GM23338 (cell line): ENCODE measurements around the gene SMAP2. TPM values are rescaled to one million over a fixed set of nuclear protein-coding genes. Genes with fewer than 3 reads are reported as not detected.

Experiments used
- ATAC-seq: fragments of 200-7000 bp; cut with Tn5 transposase; 3 replicates; pipeline ENCODE4 v1.9.1; 2020
- DNase-seq: peaks from one replicate; pipeline ENCODE4 v3.0.0-alpha.2; 2015; ENCODE audit warnings: low spot score
- H2AFZ ChIP-seq: fragments of 200-600 bp; sonication (generic); 2 replicates; pipeline ENCODE4 v1.8.0; 2016; ENCODE audit warnings: antibody characterized with exemption, mild to moderate bottlenecking, moderate library complexity
- H3F3A ChIP-seq: fragments of 200-600 bp; sonication (generic); replicated peaks from 2 replicates; pipeline ENCODE4 v1.8.0; 2017; ENCODE audit warnings: antibody characterized with exemption, mixed run types, low read depth
- H3K27ac ChIP-seq: fragments of 200-600 bp; sonication (generic); 2 replicates; pipeline ENCODE4 v1.6.1; 2016; ENCODE audit warnings: low read depth
- H3K27me3 ChIP-seq: fragments of 200-600 bp; sonication (generic); 2 replicates; pipeline ENCODE4 v1.8.0; 2016; ENCODE audit warnings: mild to moderate bottlenecking, mixed run types, moderate library complexity; ENCODE audit not compliant: insufficient read depth
- H3K36me3 ChIP-seq: fragments of 200-600 bp; sonication (generic); 2 replicates; pipeline ENCODE4 v1.8.0; 2016; ENCODE audit warnings: mild to moderate bottlenecking; ENCODE audit not compliant: insufficient read depth
- H3K4me1 ChIP-seq: fragments of 200-600 bp; sonication (generic); 2 replicates; pipeline ENCODE4 v1.8.0; 2016; ENCODE audit warnings: mild to moderate bottlenecking, moderate library complexity; ENCODE audit not compliant: insufficient read depth
- H3K4me2 ChIP-seq: fragments of 200-600 bp; sonication (generic); 2 replicates; pipeline ENCODE4 v1.7.1; 2017; ENCODE audit warnings: mixed run types
- H3K4me3 ChIP-seq: fragments of 200-600 bp; sonication (generic); 2 replicates; pipeline ENCODE4 v1.6.1; 2016; ENCODE audit warnings: mixed run types
- H3K79me2 ChIP-seq: fragments of 200-600 bp; sonication (generic); replicated peaks from 2 replicates; pipeline ENCODE4 v1.8.0; 2017; ENCODE audit warnings: mild to moderate bottlenecking; ENCODE audit not compliant: insufficient read depth
- H3K9me2 ChIP-seq: fragments of 200-600 bp; sonication (generic); 2 replicates; pipeline ENCODE4 v1.8.0; 2017; ENCODE audit not compliant: insufficient read depth
- H4K20me1 ChIP-seq: fragments of 200-600 bp; sonication (generic); replicated peaks from 2 replicates; pipeline ENCODE4 v1.8.0; 2017; ENCODE audit warnings: mild to moderate bottlenecking; ENCODE audit not compliant: insufficient read depth
- H3K27ac Mint-ChIP-seq: 2 replicates; pipeline ENCODE4 v1.8.0; 2020; ENCODE audit warnings: inconsistent platforms, mild to moderate bottlenecking, moderate library complexity, mixed read lengths
- H3K27me3 Mint-ChIP-seq: 3 replicates; pipeline ENCODE4 v1.8.0; 2022; ENCODE audit warnings: low read depth, mild to moderate bottlenecking, moderate library complexity, mixed read lengths, inconsistent platforms; ENCODE audit not compliant: insufficient read depth, poor library complexity
- H3K36me3 Mint-ChIP-seq: 3 replicates; pipeline ENCODE4 v1.8.0; 2021; ENCODE audit warnings: low read depth, mild to moderate bottlenecking, inconsistent platforms, moderate library complexity, mixed read lengths
- H3K4me1 Mint-ChIP-seq: 3 replicates; pipeline ENCODE4 v1.8.0; 2020; ENCODE audit warnings: mild to moderate bottlenecking, inconsistent platforms, mixed read lengths
- H3K4me3 Mint-ChIP-seq: 3 replicates; pipeline ENCODE4 v1.8.0; 2021; ENCODE audit warnings: moderate library complexity, mild to moderate bottlenecking, inconsistent platforms, mixed read lengths
- H3K9me3 Mint-ChIP-seq: 3 replicates; pipeline ENCODE4 v1.8.0; 2020; ENCODE audit warnings: moderate library complexity, mild to moderate bottlenecking, inconsistent platforms, mixed read lengths
- CREB1 ChIP-seq: fragments of 250-450 bp; sonication (Bioruptor Pico); IDR thresholded peaks from 2 replicates; pipeline ENCODE4 v1.5.0; 2020; ENCODE audit warnings: low read depth, mild to moderate bottlenecking, moderate library complexity
- EZH2 ChIP-seq: fragments of 200-600 bp; sonication (generic); IDR thresholded peaks from one replicate; pipeline ENCODE4 v1.8.0; 2017; ENCODE audit warnings: antibody characterized with exemption, mild to moderate bottlenecking, low read depth; ENCODE audit not compliant: unreplicated experiment
- EZH2phosphoT487 ChIP-seq: fragments of 200-600 bp; sonication (generic); IDR thresholded peaks from one replicate; pipeline ENCODE4 v1.8.1; 2018; ENCODE audit warnings: antibody characterized with exemption; ENCODE audit not compliant: unreplicated experiment
- JUNB ChIP-seq: IDR thresholded peaks from one replicate; pipeline ENCODE4 v1.6.1; 2016; ENCODE audit warnings: antibody characterized with exemption; ENCODE audit not compliant: unreplicated experiment
- NANOG ChIP-seq: IDR thresholded peaks from 2 replicates; pipeline ENCODE4 v1.6.1; 2016; ENCODE audit warnings: antibody characterized with exemption, borderline replicate concordance
- POLR2AphosphoS5 ChIP-seq: IDR thresholded peaks from 2 replicates; pipeline ENCODE4 v1.6.1; 2016; ENCODE audit warnings: antibody characterized with exemption, low read depth
- STAT1 ChIP-seq: IDR thresholded peaks from one replicate; pipeline ENCODE4 v1.6.1; 2016; ENCODE audit warnings: antibody characterized with exemption; ENCODE audit not compliant: unreplicated experiment
- ZNF114 ChIP-seq: fragments of 250-450 bp; sonication (Bioruptor Pico); IDR thresholded peaks from 2 replicates; pipeline ENCODE4 v1.5.0; 2020; ENCODE audit warnings: mild to moderate bottlenecking, moderate library complexity
- ZNF331 ChIP-seq: fragments of 250-450 bp; sonication (Bioruptor Pico); IDR thresholded peaks from 2 replicates; pipeline ENCODE4 v1.5.0; 2020; ENCODE audit warnings: low read depth, mild to moderate bottlenecking, moderate library complexity
- polyA plus RNA-seq: library from polyadenylated mRNA; unstranded; fragments of >200 nt; fragmentation: Nextera tagmentation; extraction: Ambion mirVana; gene quantifications from 2 replicates; pipeline ENCODE4 v1.2.1, GENCODE V29; 2016
- total RNA-seq: library from RNA; depleted of rRNA; stranded (reverse); fragments of >200 nt; shearing (Covaris generic); gene quantifications from 2 replicates; pipeline ENCODE4 v1.2.3, GENCODE V29; 2014
- TF ChIP-seq, protein P1 (sequence below), 2 experiments: fragments of 200-600 bp in 1 of 2; sonication (generic) in 1 of 2; conservative IDR thresholded peaks; 2 replicates each; pipeline versions ENCODE4 v1.5.1 to v1.6.1; 2016 to 2017; ENCODE audit warnings: antibody characterized with exemption in 2 of 2, low read depth in 2 of 2, mild to moderate bottlenecking in 2 of 2, moderate library complexity in 1 of 2
- TF ChIP-seq, protein P2 (sequence below): fragments of 250-450 bp; sonication (Bioruptor Pico); IDR thresholded peaks from 2 replicates; pipeline ENCODE4 v1.5.0; 2020; ENCODE audit warnings: mild to moderate bottlenecking, moderate library complexity
- TF ChIP-seq, protein P3 (sequence below): IDR thresholded peaks from one replicate; pipeline ENCODE4 v1.6.1; 2018; ENCODE audit warnings: antibody characterized with exemption; ENCODE audit not compliant: unreplicated experiment
- TF ChIP-seq, protein P4 (sequence below): IDR thresholded peaks from 2 replicates; pipeline ENCODE4 v1.6.1; 2016; ENCODE audit warnings: antibody characterized with exemption

Gene SMAP2
- total and polyA plus RNA-seq, 2 experiments from 2014 or later, result 2.9 to 4.8 TPM

DNA sequence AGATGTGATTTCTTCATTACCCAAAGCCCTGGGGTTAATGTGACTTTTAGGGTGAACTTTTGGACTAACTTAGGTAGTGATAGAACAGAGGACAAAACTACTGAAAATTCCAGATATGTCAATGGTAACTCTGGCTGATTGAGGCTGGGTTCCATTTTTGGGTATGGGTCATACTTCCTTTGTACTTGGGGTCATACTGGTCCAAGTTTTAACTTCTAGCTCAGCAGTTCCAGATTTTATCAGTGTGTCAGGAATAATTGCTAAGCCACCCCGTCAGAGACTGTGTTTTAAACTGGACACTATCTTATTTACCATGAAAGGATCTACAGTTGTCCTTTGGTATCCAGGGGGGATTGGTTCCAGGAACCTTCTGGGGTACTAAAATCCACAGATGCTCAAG, 4.0 kb downstream of the SMAP2 start:
- Histone ChIP-seq H3K4me3 (no peak overlapping the region), H3K4me2 (no peak overlapping the region), H3F3A (no peaks in the 10 kb centered on the region), H3K9me2 (no peaks in the 10 kb centered on the region), H3K36me3 (no peaks in the 10 kb centered on the region), H3K4me1 (peaks cover 8% of the 10 kb centered on the region), H3K27me3 (peaks cover 12% of the 10 kb centered on the region), H4K20me1 (peaks cover 6% of the 10 kb centered on the region; the same call in 1 of the 2 replicates), H3K27ac (no peak overlapping the region), H2AFZ (no peak overlapping the region), H3K79me2 (no peaks in the 10 kb centered on the region; the same call in none of the 2 replicates)
- peaks cover 5% of the 10 kb centered on the region for H3K27me3 Mint-ChIP-seq
- H3K9me3 Mint-ChIP-seq, result no peaks in the 10 kb centered on the region; the same call in 2 of the 3 replicates
- H3K36me3 Mint-ChIP-seq, result no peaks in the 10 kb centered on the region; the same call in 2 of the 3 replicates
- ATAC-seq, result no peak
- H3K4me3 Mint-ChIP-seq, result no peak overlapping the region
- TF ChIP-seq NANOG (no peak), ZNF331 (CRISPR knock-in tag) (no peak), JUNB (no peak), CREB1 (CRISPR knock-in tag) (no peak), POLR2AphosphoS5 (no peak), EZH2phosphoT487 (no peak), ZNF114 (CRISPR knock-in tag) (no peak), EZH2 (no peak), STAT1 (no peak)
- TF ChIP-seq, protein P1, sequence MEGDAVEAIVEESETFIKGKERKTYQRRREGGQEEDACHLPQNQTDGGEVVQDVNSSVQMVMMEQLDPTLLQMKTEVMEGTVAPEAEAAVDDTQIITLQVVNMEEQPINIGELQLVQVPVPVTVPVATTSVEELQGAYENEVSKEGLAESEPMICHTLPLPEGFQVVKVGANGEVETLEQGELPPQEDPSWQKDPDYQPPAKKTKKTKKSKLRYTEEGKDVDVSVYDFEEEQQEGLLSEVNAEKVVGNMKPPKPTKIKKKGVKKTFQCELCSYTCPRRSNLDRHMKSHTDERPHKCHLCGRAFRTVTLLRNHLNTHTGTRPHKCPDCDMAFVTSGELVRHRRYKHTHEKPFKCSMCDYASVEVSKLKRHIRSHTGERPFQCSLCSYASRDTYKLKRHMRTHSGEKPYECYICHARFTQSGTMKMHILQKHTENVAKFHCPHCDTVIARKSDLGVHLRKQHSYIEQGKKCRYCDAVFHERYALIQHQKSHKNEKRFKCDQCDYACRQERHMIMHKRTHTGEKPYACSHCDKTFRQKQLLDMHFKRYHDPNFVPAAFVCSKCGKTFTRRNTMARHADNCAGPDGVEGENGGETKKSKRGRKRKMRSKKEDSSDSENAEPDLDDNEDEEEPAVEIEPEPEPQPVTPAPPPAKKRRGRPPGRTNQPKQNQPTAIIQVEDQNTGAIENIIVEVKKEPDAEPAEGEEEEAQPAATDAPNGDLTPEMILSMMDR (conservative IDR thresholded peaks at IDR 0.05; ENCODE audit: low read depth in 2 of 2), result no peak
- TF ChIP-seq, protein P2, sequence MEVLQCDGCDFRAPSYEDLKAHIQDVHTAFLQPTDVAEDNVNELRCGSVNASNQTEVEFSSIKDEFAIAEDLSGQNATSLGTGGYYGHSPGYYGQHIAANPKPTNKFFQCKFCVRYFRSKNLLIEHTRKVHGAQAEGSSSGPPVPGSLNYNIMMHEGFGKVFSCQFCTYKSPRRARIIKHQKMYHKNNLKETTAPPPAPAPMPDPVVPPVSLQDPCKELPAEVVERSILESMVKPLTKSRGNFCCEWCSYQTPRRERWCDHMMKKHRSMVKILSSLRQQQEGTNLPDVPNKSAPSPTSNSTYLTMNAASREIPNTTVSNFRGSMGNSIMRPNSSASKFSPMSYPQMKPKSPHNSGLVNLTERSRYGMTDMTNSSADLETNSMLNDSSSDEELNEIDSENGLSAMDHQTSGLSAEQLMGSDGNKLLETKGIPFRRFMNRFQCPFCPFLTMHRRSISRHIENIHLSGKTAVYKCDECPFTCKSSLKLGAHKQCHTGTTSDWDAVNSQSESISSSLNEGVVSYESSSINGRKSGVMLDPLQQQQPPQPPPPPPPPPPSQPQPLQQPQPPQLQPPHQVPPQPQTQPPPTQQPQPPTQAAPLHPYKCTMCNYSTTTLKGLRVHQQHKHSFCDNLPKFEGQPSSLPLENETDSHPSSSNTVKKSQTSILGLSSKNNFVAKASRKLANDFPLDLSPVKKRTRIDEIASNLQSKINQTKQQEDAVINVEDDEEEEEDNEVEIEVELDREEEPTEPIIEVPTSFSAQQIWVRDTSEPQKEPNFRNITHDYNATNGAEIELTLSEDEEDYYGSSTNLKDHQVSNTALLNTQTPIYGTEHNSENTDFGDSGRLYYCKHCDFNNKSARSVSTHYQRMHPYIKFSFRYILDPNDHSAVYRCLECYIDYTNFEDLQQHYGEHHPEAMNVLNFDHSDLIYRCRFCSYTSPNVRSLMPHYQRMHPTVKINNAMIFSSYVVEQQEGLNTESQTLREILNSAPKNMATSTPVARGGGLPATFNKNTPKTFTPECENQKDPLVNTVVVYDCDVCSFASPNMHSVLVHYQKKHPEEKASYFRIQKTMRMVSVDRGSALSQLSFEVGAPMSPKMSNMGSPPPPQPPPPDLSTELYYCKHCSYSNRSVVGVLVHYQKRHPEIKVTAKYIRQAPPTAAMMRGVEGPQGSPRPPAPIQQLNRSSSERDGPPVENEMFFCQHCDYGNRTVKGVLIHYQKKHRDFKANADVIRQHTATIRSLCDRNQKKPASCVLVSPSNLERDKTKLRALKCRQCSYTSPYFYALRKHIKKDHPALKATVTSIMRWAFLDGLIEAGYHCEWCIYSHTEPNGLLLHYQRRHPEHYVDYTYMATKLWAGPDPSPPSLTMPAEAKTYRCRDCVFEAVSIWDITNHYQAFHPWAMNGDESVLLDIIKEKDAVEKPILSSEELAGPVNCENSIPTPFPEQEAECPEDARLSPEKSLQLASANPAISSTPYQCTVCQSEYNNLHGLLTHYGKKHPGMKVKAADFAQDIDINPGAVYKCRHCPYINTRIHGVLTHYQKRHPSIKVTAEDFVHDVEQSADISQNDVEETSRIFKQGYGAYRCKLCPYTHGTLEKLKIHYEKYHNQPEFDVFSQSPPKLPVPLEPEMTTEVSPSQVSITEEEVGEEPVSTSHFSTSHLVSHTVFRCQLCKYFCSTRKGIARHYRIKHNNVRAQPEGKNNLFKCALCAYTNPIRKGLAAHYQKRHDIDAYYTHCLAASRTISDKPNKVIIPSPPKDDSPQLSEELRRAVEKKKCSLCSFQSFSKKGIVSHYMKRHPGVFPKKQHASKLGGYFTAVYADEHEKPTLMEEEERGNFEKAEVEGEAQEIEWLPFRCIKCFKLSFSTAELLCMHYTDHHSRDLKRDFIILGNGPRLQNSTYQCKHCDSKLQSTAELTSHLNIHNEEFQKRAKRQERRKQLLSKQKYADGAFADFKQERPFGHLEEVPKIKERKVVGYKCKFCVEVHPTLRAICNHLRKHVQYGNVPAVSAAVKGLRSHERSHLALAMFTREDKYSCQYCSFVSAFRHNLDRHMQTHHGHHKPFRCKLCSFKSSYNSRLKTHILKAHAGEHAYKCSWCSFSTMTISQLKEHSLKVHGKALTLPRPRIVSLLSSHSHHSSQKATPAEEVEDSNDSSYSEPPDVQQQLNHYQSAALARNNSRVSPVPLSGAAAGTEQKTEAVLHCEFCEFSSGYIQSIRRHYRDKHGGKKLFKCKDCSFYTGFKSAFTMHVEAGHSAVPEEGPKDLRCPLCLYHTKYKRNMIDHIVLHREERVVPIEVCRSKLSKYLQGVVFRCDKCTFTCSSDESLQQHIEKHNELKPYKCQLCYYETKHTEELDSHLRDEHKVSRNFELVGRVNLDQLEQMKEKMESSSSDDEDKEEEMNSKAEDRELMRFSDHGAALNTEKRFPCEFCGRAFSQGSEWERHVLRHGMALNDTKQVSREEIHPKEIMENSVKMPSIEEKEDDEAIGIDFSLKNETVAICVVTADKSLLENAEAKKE (CRISPR knock-in tag), result no peak
- TF ChIP-seq, protein P3, sequence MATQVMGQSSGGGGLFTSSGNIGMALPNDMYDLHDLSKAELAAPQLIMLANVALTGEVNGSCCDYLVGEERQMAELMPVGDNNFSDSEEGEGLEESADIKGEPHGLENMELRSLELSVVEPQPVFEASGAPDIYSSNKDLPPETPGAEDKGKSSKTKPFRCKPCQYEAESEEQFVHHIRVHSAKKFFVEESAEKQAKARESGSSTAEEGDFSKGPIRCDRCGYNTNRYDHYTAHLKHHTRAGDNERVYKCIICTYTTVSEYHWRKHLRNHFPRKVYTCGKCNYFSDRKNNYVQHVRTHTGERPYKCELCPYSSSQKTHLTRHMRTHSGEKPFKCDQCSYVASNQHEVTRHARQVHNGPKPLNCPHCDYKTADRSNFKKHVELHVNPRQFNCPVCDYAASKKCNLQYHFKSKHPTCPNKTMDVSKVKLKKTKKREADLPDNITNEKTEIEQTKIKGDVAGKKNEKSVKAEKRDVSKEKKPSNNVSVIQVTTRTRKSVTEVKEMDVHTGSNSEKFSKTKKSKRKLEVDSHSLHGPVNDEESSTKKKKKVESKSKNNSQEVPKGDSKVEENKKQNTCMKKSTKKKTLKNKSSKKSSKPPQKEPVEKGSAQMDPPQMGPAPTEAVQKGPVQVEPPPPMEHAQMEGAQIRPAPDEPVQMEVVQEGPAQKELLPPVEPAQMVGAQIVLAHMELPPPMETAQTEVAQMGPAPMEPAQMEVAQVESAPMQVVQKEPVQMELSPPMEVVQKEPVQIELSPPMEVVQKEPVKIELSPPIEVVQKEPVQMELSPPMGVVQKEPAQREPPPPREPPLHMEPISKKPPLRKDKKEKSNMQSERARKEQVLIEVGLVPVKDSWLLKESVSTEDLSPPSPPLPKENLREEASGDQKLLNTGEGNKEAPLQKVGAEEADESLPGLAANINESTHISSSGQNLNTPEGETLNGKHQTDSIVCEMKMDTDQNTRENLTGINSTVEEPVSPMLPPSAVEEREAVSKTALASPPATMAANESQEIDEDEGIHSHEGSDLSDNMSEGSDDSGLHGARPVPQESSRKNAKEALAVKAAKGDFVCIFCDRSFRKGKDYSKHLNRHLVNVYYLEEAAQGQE, result no peak
- TF ChIP-seq, protein P4, sequence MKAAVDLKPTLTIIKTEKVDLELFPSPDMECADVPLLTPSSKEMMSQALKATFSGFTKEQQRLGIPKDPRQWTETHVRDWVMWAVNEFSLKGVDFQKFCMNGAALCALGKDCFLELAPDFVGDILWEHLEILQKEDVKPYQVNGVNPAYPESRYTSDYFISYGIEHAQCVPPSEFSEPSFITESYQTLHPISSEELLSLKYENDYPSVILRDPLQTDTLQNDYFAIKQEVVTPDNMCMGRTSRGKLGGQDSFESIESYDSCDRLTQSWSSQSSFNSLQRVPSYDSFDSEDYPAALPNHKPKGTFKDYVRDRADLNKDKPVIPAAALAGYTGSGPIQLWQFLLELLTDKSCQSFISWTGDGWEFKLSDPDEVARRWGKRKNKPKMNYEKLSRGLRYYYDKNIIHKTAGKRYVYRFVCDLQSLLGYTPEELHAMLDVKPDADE, result no peak
- H3K27ac Mint-ChIP-seq, result no peak overlapping the region
- H3K4me1 Mint-ChIP-seq, result peaks cover 30% of the 10 kb centered on the region
- DNase-seq, result no peak
